GM23248 (cell line): ENCODE results near the gene CREBBP. TPM values are rescaled to one million over a fixed set of nuclear protein-coding genes. Genes with fewer than 3 reads are reported as not detected.
"Not testable (repeated sequence)": the region's sequence is repeated elsewhere in the genome, so short reads cannot be mapped to it uniquely, and the experiment has no call there.

ENCODE experiments used
- DNase-seq: peaks from one replicate; pipeline ENCODE4 v3.0.0-alpha.2; 2015
- H2AFZ ChIP-seq: fragments of 200-600 bp; sonication (generic); 2 replicates; pipeline ENCODE4 v1.6.1; 2016; ENCODE audit warnings: antibody characterized with exemption
- H3F3A ChIP-seq: fragments of 200-600 bp; sonication (generic); 2 replicates; pipeline ENCODE4 v1.6.1; 2016; ENCODE audit warnings: mild to moderate bottlenecking, antibody characterized with exemption, mixed run types; ENCODE audit not compliant: insufficient read depth
- H3K27ac ChIP-seq: fragments of 200-600 bp; sonication (generic); 2 replicates; pipeline ENCODE4 v1.5.1; 2016; ENCODE audit warnings: mild to moderate bottlenecking
- H3K27me3 ChIP-seq: fragments of 200-600 bp; sonication (generic); replicated peaks from 2 replicates; pipeline ENCODE4 v1.6.1; 2016; ENCODE audit warnings: mild to moderate bottlenecking; ENCODE audit not compliant: insufficient read depth
- H3K36me3 ChIP-seq: fragments of 200-600 bp; sonication (generic); 2 replicates; pipeline ENCODE4 v1.6.1; 2016; ENCODE audit warnings: low read depth, mild to moderate bottlenecking
- H3K4me1 ChIP-seq: fragments of 200-600 bp; sonication (generic); 2 replicates; pipeline ENCODE4 v1.6.1; 2016; ENCODE audit warnings: mild to moderate bottlenecking; ENCODE audit not compliant: insufficient read depth
- H3K4me2 ChIP-seq: fragments of 200-600 bp; sonication (generic); one replicate; pipeline ENCODE4 v1.6.1; 2016; ENCODE audit warnings: mild to moderate bottlenecking; ENCODE audit not compliant: unreplicated experiment
- H3K4me3 ChIP-seq: fragments of 200-600 bp; sonication (generic); 2 replicates; pipeline ENCODE4 v1.5.1; 2016; ENCODE audit warnings: mild to moderate bottlenecking
- H3K79me2 ChIP-seq: fragments of 200-600 bp; sonication (generic); 2 replicates; pipeline ENCODE4 v1.6.1; 2016; ENCODE audit warnings: mild to moderate bottlenecking; ENCODE audit not compliant: insufficient read depth
- H3K9ac ChIP-seq: fragments of 200-600 bp; sonication (generic); 2 replicates; pipeline ENCODE4 v1.6.1; 2016; ENCODE audit warnings: mild to moderate bottlenecking
- H3K9me2 ChIP-seq: fragments of 200-600 bp; sonication (generic); 2 replicates; pipeline ENCODE4 v1.6.1; 2016; ENCODE audit warnings: mixed run types, mild to moderate bottlenecking, moderate library complexity; ENCODE audit not compliant: insufficient read depth
- H3K9me3 ChIP-seq: fragments of 200-600 bp; sonication (generic); one replicate; pipeline ENCODE4 v1.6.1; 2017; ENCODE audit warnings: low read depth
- H4K20me1 ChIP-seq: fragments of 200-600 bp; sonication (generic); 2 replicates; pipeline ENCODE4 v1.6.0; 2016; ENCODE audit not compliant: insufficient read depth
- EZH2 ChIP-seq: fragments of 200-600 bp; sonication (generic); IDR thresholded peaks from 2 replicates; pipeline ENCODE4 v1.6.1; 2018; ENCODE audit warnings: antibody characterized with exemption, mild to moderate bottlenecking; ENCODE audit not compliant: insufficient read depth, poor library complexity, severe bottlenecking
- EZH2phosphoT487 ChIP-seq: fragments of 200-600 bp; sonication (generic); IDR thresholded peaks from 2 replicates; pipeline ENCODE4 v1.6.1; 2018; ENCODE audit warnings: antibody characterized with exemption, moderate library complexity, mild to moderate bottlenecking, low read depth; ENCODE audit not compliant: insufficient read depth
- WGBS, 2 experiments: methylation state at CpG; one replicate each; pipeline ENCODE4 v1.1.6; 2015 to 2017; ENCODE audit warnings: low lambda C conversion rate in 2 of 2, low coverage in 1 of 2; ENCODE audit errors: missing lambda C conversion rate in 2 of 2; 5-methylcytosine and 5-hydroxymethylcytosine counted together
- in situ Hi-C: fragments of 300-500 bp; cut with MboI; formaldehyde crosslinking; loops from 2 replicates; pipeline ENCODE4 v1.15.0; 2020
- polyA plus RNA-seq: library from polyadenylated mRNA; unstranded; fragments of >200 nt; fragmentation: Nextera tagmentation; extraction: Ambion mirVana; gene quantifications from 2 replicates; pipeline ENCODE4 v1.2.1, GENCODE V29; 2016
- total RNA-seq: library from RNA; depleted of rRNA; stranded (reverse); fragments of >200 nt; shearing (Covaris generic); gene quantifications from 2 replicates; pipeline ENCODE4 v1.2.3, GENCODE V29; 2014

The CREBBP gene
- total and polyA plus RNA-seq, 2 experiments from 2014 or later: 11.7 to 11.9 TPM

GRCh38 chr16:3912373-3912772 is 31.9 kb upstream of the CREBBP start:
- no peak overlapping the region for H3K9ac ChIP-seq
- no peaks in the 10 kb centered on the region for H3K4me1 ChIP-seq
- in situ Hi-C loops: no loop called here
- no peak overlapping the region for H3K27ac ChIP-seq
- H2AFZ ChIP-seq: no peak overlapping the region
- DNase-seq: no peak
- H3F3A ChIP-seq: no peaks in the 10 kb centered on the region
- no peak overlapping the region for H3K4me3 ChIP-seq
- no peaks in the 10 kb centered on the region for H3K36me3 ChIP-seq
- H4K20me1 ChIP-seq: no peaks in the 10 kb centered on the region
- H3K9me3 ChIP-seq: no peaks in the 10 kb centered on the region
- H3K4me2 ChIP-seq: no peak overlapping the region
- H3K27me3 ChIP-seq: no peaks in the 10 kb centered on the region; the same call in 1 of the 2 replicates
- 76 to 81% methylated on average over 12 of the region's 12 CpGs for WGBS, 2 experiments
- H3K9me2 ChIP-seq: no peaks in the 10 kb centered on the region
- no peak for TF ChIP-seq EZH2
- no peaks in the 10 kb centered on the region for H3K79me2 ChIP-seq

- H3K4me2 ChIP-seq, H3K79me2 ChIP-seq, H3K4me3 ChIP-seq, H2AFZ ChIP-seq, H3K4me1 ChIP-seq, DNase-seq, H3K9me2 ChIP-seq, in situ Hi-C loops, H3K27ac ChIP-seq, H3K36me3 ChIP-seq, H3K9ac ChIP-seq, H3K9me3 ChIP-seq, H4K20me1 ChIP-seq, H3F3A ChIP-seq, H3K27me3 ChIP-seq: not testable (repeated sequence)
- 72 to 74% methylated on average over 6 of the region's 6 CpGs for WGBS, 2 experiments
These were observed 31.2 kb upstream of the CREBBP start for GRCh38 chr16:3911741-3912140.

GRCh38 chr16:3909791-3910583 is 29.5 kb upstream of the CREBBP start:
- TF ChIP-seq EZH2 (no peak), EZH2phosphoT487 (no peak)
- Histone ChIP-seq H3K27ac (no peak overlapping the region), H3K27me3 (no peaks in the 10 kb centered on the region; the same call in none of the 2 replicates), H3K9ac (no peak overlapping the region), H3K9me3 (no peaks in the 10 kb centered on the region), H3K4me3 (no peak overlapping the region), H3K4me2 (no peak overlapping the region), H2AFZ (no peak overlapping the region), H4K20me1 (no peaks in the 10 kb centered on the region), H3K36me3 (no peaks in the 10 kb centered on the region), H3F3A (no peaks in the 10 kb centered on the region), H3K79me2 (no peaks in the 10 kb centered on the region), H3K4me1 (no peaks in the 10 kb centered on the region), H3K9me2 (no peaks in the 10 kb centered on the region)
- in situ Hi-C loops: no loop called here
- 59 to 62% methylated on average over 18 of the region's 18 CpGs for WGBS, 2 experiments
- DNase-seq: peak; percentile 11

GRCh38 chr16:3908951-3909437 is 28.5 kb upstream of the CREBBP start:
- H3K9me3 ChIP-seq: no peaks in the 10 kb centered on the region
- H3K36me3 ChIP-seq: no peaks in the 10 kb centered on the region
- no peak overlapping the region for H3K4me2 ChIP-seq
- no peaks in the 10 kb centered on the region; the same call in none of the 2 replicates for H3K27me3 ChIP-seq
- no peaks in the 10 kb centered on the region for H4K20me1 ChIP-seq
- no peak overlapping the region for H3K27ac ChIP-seq
- TF ChIP-seq EZH2phosphoT487: no peak
- TF ChIP-seq EZH2: no peak
- in situ Hi-C loops: no loop called here
- no peaks in the 10 kb centered on the region for H3K9me2 ChIP-seq
- H2AFZ ChIP-seq: no peak overlapping the region
- 71 to 81% methylated on average over 15 to 17 of the region's 17 CpGs for WGBS, 2 experiments
- no peaks in the 10 kb centered on the region for H3F3A ChIP-seq
- DNase-seq: no peak
- no peaks in the 10 kb centered on the region for H3K4me1 ChIP-seq
- H3K4me3 ChIP-seq: no peak overlapping the region
- H3K9ac ChIP-seq: no peak overlapping the region
- H3K79me2 ChIP-seq: no peaks in the 10 kb centered on the region
